ENCODE measurements around the gene SORL1. TPM values are rescaled to one million over a fixed set of nuclear protein-coding genes. Genes with fewer than 3 reads are reported as not detected.

SORL1 gene
- total RNA-seq, 6 experiments from 2014 or later, result 0.19 to 0.48 (median 0.36) TPM

- TF ChIP-seq CTCF (IDR thresholded peaks at IDR 0.05), result no peak
- H3K4me1 Mint-ChIP-seq (ENCODE audit: low read depth), result peaks cover 6% of the 10 kb centered on the region
- H3K4me3 Mint-ChIP-seq, result no peak overlapping the region
- no peaks in the 10 kb centered on the region for H3K36me3 Mint-ChIP-seq (ENCODE audit: low read depth)
- H3K27ac Mint-ChIP-seq, result no peak overlapping the region
- H3K9me3 Mint-ChIP-seq, result no peaks in the 10 kb centered on the region
- H3K27me3 Mint-ChIP-seq (ENCODE audit: insufficient read depth), result peaks cover 5% of the 10 kb centered on the region
- DNase-seq, result no peak
Measured at GRCh38 chr11:121417607-121418006, 34.5 kb upstream of the SORL1 start.

- Mint-ChIP-seq H3K4me3 (no peak overlapping the region), H3K4me1 (ENCODE audit: low read depth) (peaks cover 6% of the 10 kb centered on the region), H3K36me3 (ENCODE audit: low read depth) (no peaks in the 10 kb centered on the region), H3K27me3 (ENCODE audit: insufficient read depth) (peaks cover 5% of the 10 kb centered on the region), H3K9me3 (no peaks in the 10 kb centered on the region), H3K27ac (no peak overlapping the region)
- no peak for TF ChIP-seq CTCF (IDR thresholded peaks at IDR 0.05)
- DNase-seq, result no peak
Measured at GRCh38 chr11:121418625-121419114, 33.4 kb upstream of the SORL1 start.

GRCh38 chr11:121419836-121420235 lies 32.3 kb upstream of the SORL1 start:
- H3K4me3 Mint-ChIP-seq, result no peak overlapping the region
- DNase-seq, result no peak
- TF ChIP-seq CTCF (IDR thresholded peaks at IDR 0.05), result no peak
- peaks cover 6% of the 10 kb centered on the region for H3K4me1 Mint-ChIP-seq (ENCODE audit: low read depth)
- no peaks in the 10 kb centered on the region for H3K36me3 Mint-ChIP-seq (ENCODE audit: low read depth)
- no peaks in the 10 kb centered on the region for H3K9me3 Mint-ChIP-seq
- peaks cover 8% of the 10 kb centered on the region for H3K27me3 Mint-ChIP-seq (ENCODE audit: insufficient read depth)
- no peak overlapping the region for H3K27ac Mint-ChIP-seq

- H3K36me3 Mint-ChIP-seq (ENCODE audit: low read depth), result no peaks in the 10 kb centered on the region
- no peaks in the 10 kb centered on the region for H3K9me3 Mint-ChIP-seq
- peaks cover 6% of the 10 kb centered on the region for H3K4me1 Mint-ChIP-seq (ENCODE audit: low read depth)
- no peak overlapping the region for H3K4me3 Mint-ChIP-seq
- TF ChIP-seq CTCF (IDR thresholded peaks at IDR 0.05), result no peak
- no peak overlapping the region for H3K27ac Mint-ChIP-seq
- peaks cover 14% of the 10 kb centered on the region for H3K27me3 Mint-ChIP-seq (ENCODE audit: insufficient read depth)
- DNase-seq, result no peak
Measured at GRCh38 chr11:121420398-121420797, 31.7 kb upstream of the SORL1 start.

GRCh38 chr11:121421149-121421901 lies 30.8 kb upstream of the SORL1 start:
- Mint-ChIP-seq H3K4me1 (ENCODE audit: low read depth) (peaks cover 6% of the 10 kb centered on the region), H3K27ac (no peak overlapping the region), H3K27me3 (ENCODE audit: insufficient read depth) (peaks cover 11% of the 10 kb centered on the region; the same call in 1 of the 2 replicates), H3K36me3 (ENCODE audit: low read depth) (no peaks in the 10 kb centered on the region), H3K4me3 (no peak overlapping the region), H3K9me3 (no peaks in the 10 kb centered on the region)
- TF ChIP-seq CTCF (IDR thresholded peaks at IDR 0.05), result no peak
- no peak for DNase-seq

Measured in HFFc6 (cell line).